Measurements from ENCODE around the gene KRT86. TPM values are rescaled to one million over a fixed set of nuclear protein-coding genes. Genes with fewer than 3 reads are reported as not detected.

Gene KRT86
- total RNA-seq = not detected

- POLR2A ChIA-PET = no interaction called here
- CTCF ChIA-PET = no interaction called here
These were observed at the start of gene KRT86 for GRCh38 chr12:52274521-52275120. KRT86 (plus strand) TSS chr12:52274645; CDS start chr12:52301917, 27,272 bp downstream.

GRCh38 chr12:52225752-52226151, 48.7 kb upstream of the KRT86 start:
- ChIA-PET POLR2A (no interaction called here), CTCF (no interaction called here)

GRCh38 chr12:52226446-52226845, 48.0 kb upstream of the KRT86 start:
- ChIA-PET CTCF (no interaction called here), POLR2A (no interaction called here)

GRCh38 chr12:52227606-52228166, 46.8 kb upstream of the KRT86 start:
- ChIA-PET POLR2A (no interaction called here), CTCF (no interaction called here)

- ChIA-PET CTCF (no interaction called here), POLR2A (no interaction called here)
These were observed 46.1 kb upstream of the KRT86 start for GRCh38 chr12:52228366-52228765.

GRCh38 chr12:52228931-52229330, 45.5 kb upstream of the KRT86 start:
- ChIA-PET CTCF (no interaction called here), POLR2A (no interaction called here)

- ChIA-PET POLR2A (no interaction called here), CTCF (no interaction called here)
These were observed 44.6 kb upstream of the KRT86 start for GRCh38 chr12:52229836-52230343.

- CTCF ChIA-PET = no interaction called here
These were observed 43.8 kb upstream of the KRT86 start for GRCh38 chr12:52230364-52231281.

GRCh38 chr12:52231305-52232202, 42.9 kb upstream of the KRT86 start:
- ChIA-PET POLR2A (no interaction called here), CTCF (no interaction called here)

More at GRCh38 chr12:52230364-52231281, 43.8 kb upstream of the KRT86 start:
- POLR2A ChIA-PET = no interaction called here

GRCh38 chr12:52232203-52232673, 42.2 kb upstream of the KRT86 start:
- ChIA-PET CTCF (no interaction called here), POLR2A (no interaction called here)

- POLR2A ChIA-PET = no interaction called here
- CTCF ChIA-PET = no interaction called here
These were observed 41.6 kb upstream of the KRT86 start, which contains the start of gene KRT7 for GRCh38 chr12:52232674-52233461. KRT7 (plus strand) TSS chr12:52233243; CDS start chr12:52233297, 54 bp downstream.

GRCh38 chr12:52233462-52234207, 40.8 kb upstream of the KRT86 start:
- ChIA-PET POLR2A (no interaction called here), CTCF (no interaction called here)

- CTCF ChIA-PET = no interaction called here
- POLR2A ChIA-PET = no interaction called here
These were observed 40.1 kb upstream of the KRT86 start for GRCh38 chr12:52234223-52234810.

- CTCF ChIA-PET = no interaction called here
These were observed 39.3 kb upstream of the KRT86 start for GRCh38 chr12:52235001-52235764.

GRCh38 chr12:52235822-52236361, 38.6 kb upstream of the KRT86 start:
- POLR2A ChIA-PET = no interaction called here

More at GRCh38 chr12:52235001-52235764, 39.3 kb upstream of the KRT86 start:
- POLR2A ChIA-PET = no interaction called here

GRCh38 chr12:52236386-52237050, 37.9 kb upstream of the KRT86 start:
- POLR2A ChIA-PET = no interaction called here
- CTCF ChIA-PET = interaction anchor here (0.5 kb wide), 1 partner anchor 29 kb away, joined by 3 read pairs; no protein-coding TSS in a partner anchor

More at GRCh38 chr12:52235822-52236361, 38.6 kb upstream of the KRT86 start:
- CTCF ChIA-PET = no interaction called here

Measured in activated CD8-positive, alpha-beta memory T cell treated with anti-CD3 and anti-CD28 coated beads for 36 hours (primary cell).